Esophagus mucosa (tissue), 1 donor: Measurements from ENCODE around the gene FLCN. TPM values are rescaled to one million over a fixed set of nuclear protein-coding genes. Genes with fewer than 3 reads are reported as not detected.
A peak's percentile ranks its signal among the peaks of the same experiment; 100 is the strongest.
"Not testable (repeated sequence)": the region's sequence is repeated elsewhere in the genome, so short reads cannot be mapped to it uniquely, and the experiment has no call there.

Source experiments
- ATAC-seq: fragments of 200-7000 bp; cut with Tn5 transposase; one replicate; pipeline ENCODE4 v1.9.1; 2020
- total RNA-seq: library from RNA; stranded (reverse); gene quantifications from one replicate; pipeline ENCODE4 v1.2.4, GENCODE V29; 2023
- donor health status: DM: yes; HTN: yes; CAD: no.

FLCN gene
- total RNA-seq, 1 donor from 2014 or later, result 16.5 TPM

DNA sequence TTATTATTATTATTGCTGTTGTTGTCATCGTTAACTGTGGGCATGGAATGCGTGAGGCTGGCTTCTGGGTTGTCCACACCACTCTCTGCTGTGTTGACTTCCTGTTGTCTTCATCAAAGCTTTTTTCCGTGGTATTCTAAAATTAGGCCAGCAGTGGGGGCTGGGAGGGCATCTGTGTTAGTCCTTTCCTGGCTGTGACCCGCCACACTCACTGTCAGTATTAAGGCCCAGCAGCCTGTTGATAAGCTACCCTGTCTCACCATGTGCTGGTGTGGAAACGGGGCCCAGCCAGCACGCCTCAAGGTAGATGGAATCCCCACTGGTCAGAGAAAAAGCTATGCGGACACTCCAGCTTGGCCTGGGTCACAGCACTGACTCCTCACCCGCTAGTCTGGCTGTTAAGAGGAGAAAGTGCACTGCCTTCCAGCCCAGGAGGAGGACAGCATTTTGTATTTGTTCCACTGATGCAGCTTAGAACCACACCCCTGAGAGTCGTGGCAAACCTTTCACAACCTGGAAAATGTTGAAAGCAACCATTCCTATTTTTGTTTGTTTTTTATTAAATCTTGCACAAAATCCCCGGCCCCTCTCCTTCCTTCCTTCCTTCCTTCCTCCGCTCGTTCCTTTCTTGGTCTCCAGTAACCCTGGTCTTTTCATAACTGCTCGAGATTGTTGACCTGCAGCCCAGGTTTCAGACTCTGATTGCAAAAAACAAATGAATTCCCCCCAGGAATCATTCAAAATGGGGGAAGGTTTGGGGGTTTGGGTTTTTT lies 51.8 kb downstream of the FLCN start:
- ATAC-seq, result not testable (repeated sequence)

DNA sequence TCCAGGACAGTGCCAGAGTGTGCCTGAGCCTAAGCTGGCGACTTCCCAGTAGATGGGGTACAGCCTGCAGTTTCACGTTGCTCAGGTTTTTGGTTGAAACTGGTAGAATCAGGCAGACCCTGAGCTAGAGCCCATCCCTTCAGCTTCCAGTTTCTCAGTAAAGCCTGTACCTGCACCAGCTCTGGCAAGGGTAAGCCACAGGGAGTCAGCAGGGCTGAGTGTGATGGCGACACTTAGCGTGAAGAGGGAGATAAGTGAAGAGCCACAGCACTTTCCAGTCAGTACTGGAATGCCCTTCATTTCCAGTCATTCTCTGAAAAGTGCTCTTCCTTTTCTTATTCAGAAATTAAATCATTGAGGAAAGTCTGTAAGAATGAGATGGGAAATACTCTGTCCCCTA lies 53.2 kb downstream of the FLCN start:
- ATAC-seq, result no peak

- no peak for ATAC-seq
These were observed 54.3 kb downstream of the FLCN start for GRCh38 chr17:17182598-17183136.

GRCh38 chr17:17181666-17182597 lies 55.0 kb downstream of the FLCN start:
- no peak for ATAC-seq

GRCh38 chr17:17180741-17181525 lies 56.0 kb downstream of the FLCN start:
- ATAC-seq, result no peak

GRCh38 chr17:17180141-17180603 lies 56.8 kb downstream of the FLCN start:
- peak; percentile 81 for ATAC-seq

GRCh38 chr17:17179371-17179827 lies 57.6 kb downstream of the FLCN start:
- ATAC-seq, result no peak

- no peak for ATAC-seq
These were observed 59.8 kb downstream of the FLCN start for GRCh38 chr17:17177176-17177575.

DNA sequence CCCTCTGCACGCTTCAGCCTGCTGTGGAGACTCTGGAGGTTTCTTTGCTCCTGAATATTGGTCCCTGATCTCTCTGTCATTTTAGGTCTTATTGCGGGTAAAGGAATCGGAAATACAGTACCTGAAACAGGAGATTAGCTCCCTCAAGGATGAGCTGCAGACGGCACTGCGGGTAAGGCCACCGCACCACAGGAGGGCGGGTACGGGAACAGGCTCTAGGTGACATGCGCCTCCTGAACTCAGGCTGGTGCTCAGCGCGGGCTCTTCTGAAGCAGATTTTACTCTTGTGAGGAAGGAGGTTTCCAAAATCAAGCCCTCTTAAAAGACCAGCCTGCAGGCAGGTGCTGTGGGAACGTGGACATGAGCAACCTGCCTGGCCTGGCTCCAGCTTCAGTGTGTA lies 60.6 kb downstream of the FLCN start:
- ATAC-seq, result no peak

- ATAC-seq, result no peak
These were observed 61.1 kb downstream of the FLCN start for GRCh38 chr17:17175917-17176316.

DNA sequence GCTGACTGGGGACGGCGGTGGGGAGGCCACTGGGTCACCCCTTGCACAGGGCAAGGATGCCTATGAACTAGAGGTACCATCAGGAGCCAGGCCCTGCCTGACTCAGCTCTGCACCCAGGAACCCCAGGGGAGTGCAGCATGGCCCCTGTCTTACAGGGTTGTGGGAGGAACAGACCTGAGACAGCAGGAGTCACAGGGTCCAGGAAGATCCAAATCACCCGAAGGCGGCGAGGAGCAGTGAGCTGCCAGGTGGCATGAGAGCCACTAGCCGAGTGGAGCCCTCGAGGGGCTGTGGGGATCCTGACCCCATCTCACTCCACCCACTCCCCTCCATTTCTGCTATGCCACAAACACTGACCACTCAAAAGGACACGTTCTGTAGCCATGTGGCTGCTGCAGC lies 61.6 kb downstream of the FLCN start:
- ATAC-seq, result no peak

GRCh38 chr17:17173921-17174320 lies 63.0 kb downstream of the FLCN start:
- no peak for ATAC-seq

- no peak for ATAC-seq
These were observed 64.0 kb downstream of the FLCN start for GRCh38 chr17:17172990-17173389.

DNA sequence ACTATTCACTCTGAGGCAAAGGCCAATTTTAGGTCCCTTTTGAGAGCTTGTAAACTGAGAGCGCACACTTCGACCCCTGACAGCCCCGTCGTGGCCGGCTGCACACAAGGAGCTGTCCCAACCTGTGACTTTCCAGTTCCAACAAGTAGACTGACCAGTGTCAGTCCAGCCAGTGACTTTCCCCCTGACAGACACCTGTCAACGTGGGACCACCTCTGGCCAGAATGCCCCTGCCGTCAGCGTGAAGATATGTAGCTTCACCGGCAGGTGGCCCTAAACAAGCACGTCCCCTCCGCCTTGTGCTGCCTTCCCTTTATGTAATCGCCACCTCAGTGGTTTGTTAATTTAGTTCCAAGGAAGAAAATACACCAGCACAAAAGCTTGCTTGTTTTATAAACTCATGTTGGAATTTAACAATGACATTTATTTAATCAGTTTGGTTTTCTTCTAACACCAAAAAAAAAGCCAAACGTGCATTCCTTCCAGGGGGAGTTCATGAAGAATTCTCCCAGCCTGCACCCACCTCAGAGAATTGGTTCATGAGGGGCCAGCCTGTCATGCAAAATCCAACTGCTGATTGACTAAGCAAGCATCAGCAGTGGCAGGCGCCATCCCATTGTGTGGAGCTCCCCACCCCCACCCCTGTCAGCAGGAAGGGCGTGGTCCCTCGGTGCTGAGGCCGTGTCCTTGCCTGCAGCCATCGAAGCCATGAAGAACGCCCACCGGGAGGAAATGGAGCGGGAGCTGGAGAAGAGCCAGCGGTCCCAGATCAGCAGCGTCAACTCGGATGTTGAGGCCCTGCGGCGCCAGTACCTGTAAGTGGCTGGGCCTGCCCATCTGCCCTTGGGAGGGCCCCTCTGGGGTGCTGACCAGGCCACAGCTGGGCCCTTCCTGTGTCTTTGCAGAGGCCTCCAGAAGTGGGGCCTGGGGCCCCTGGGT lies 64.7 kb downstream of the FLCN start:
- ATAC-seq, result peak; percentile 27

GRCh38 chr17:17171186-17171585 lies 65.8 kb downstream of the FLCN start:
- no peak for ATAC-seq

- ATAC-seq, result no peak
These were observed 66.5 kb downstream of the FLCN start for GRCh38 chr17:17170346-17170985.

DNA sequence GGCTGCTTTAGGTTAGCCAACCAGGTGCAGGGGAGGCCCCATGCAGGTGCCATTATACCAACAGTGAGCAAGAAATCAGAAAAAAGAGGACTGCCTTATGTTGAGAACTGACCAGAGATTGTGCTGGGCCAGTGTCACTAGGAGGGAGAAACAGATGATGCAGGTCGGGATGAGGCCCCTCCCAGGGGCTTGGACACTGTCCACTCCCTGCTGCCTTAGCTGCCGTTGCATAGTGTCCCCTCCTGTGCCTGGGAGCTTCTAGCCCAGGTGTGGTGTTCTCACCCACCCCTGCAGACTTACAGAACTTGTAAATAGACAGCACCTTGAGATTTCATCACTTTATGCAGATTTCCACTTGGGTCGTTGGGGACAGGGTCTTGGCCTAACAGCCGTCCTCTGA lies 67.6 kb downstream of the FLCN start:
- ATAC-seq, result no peak

GRCh38 chr17:17168401-17168800 lies 68.6 kb downstream of the FLCN start:
- ATAC-seq, result no peak

DNA sequence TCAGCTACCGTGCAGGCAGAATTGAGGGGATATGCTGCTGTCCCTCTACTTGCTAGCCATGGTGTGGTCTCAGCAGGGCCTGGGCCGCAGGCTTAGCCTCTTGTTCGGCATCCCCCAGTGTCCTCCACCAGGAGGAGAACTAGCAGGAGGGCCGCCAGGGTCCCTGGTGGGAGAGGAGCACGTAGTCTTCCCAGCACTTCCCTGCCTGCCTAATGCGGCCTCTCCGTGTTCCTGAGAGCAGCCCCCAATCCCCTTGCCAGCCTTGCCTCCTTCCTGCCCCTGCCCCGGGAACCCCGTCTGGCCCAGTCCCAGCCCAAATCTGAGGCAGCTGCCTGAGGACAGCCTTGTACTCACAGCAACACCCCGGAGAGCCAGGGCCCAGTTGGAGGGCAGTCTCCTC lies 69.0 kb downstream of the FLCN start:
- no peak for ATAC-seq

- ATAC-seq, result no peak
These were observed 69.6 kb downstream of the FLCN start for GRCh38 chr17:17167356-17167755.

DNA sequence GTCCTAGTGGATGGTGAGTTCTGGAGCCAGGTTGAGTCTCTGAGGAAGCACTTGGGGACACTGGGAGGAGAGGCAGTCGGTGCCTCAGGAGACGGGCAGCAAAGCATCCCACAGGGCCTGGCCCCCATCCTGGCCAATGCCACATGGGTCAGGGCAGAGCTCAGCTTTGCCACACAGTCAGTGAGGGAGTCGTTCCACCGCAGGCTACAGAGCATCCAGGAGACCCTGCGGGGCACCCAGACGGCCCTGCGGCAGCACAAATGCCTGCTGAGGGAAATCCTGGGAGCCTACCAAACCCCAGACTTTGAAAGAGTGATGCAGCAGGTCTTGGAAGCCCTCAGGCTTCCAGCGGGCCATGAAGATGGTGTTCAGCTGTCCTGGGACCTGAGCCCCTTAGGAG lies 70.5 kb downstream of the FLCN start:
- ATAC-seq, result no peak
